Measurements from ENCODE around the gene B4GALT2. TPM values are rescaled to one million over a fixed set of nuclear protein-coding genes. Genes with fewer than 3 reads are reported as not detected.

Gene B4GALT2
- total and polyA plus RNA-seq, 9 of the 15 experiments (the other 6 are each of a cell fraction or from before 2014, with no cell fraction given) = 1.3 to 86.8 (median 43.8) TPM

GRCh38 chr1:43942411-43942810 is 36.6 kb upstream of the B4GALT2 start (continued):
- no peak for TF ChIP-seq TFAM (CRISPR knock-in tag; conservative IDR thresholded peaks at IDR 0.05)
- TF ChIP-seq HDGF (IDR thresholded peaks at IDR 0.05) = no peak
- TF ChIP-seq, protein P1, sequence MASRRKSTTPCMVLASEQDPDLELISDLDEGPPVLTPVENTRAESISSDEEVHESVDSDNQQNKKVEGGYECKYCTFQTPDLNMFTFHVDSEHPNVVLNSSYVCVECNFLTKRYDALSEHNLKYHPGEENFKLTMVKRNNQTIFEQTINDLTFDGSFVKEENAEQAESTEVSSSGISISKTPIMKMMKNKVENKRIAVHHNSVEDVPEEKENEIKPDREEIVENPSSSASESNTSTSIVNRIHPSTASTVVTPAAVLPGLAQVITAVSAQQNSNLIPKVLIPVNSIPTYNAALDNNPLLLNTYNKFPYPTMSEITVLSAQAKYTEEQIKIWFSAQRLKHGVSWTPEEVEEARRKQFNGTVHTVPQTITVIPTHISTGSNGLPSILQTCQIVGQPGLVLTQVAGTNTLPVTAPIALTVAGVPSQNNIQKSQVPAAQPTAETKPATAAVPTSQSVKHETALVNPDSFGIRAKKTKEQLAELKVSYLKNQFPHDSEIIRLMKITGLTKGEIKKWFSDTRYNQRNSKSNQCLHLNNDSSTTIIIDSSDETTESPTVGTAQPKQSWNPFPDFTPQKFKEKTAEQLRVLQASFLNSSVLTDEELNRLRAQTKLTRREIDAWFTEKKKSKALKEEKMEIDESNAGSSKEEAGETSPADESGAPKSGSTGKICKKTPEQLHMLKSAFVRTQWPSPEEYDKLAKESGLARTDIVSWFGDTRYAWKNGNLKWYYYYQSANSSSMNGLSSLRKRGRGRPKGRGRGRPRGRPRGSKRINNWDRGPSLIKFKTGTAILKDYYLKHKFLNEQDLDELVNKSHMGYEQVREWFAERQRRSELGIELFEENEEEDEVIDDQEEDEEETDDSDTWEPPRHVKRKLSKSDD (conservative IDR thresholded peaks at IDR 0.05; ENCODE audit: low read length) = no peak
- no peak for TF ChIP-seq FOXJ3 (CRISPR knock-in tag; IDR thresholded peaks at IDR 0.05)

DNA sequence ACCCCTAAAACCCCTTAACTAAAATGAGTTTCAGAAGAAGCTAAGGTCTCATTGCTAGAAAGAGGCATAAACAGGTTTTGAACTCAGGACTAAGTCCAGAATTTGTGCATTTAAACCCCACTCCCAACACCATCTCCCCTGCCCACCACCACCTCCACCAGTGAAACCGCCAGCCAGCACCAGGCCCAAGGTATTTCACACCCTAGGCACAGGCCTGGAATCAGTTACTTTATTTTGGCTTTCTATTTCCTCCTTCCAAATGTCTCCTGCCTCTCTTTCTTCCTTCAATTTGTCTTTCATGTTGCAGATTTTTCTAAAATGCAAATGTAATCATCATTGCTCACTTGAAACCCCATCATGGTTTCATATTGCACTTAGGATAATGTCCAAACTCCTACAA is 34.1 kb upstream of the B4GALT2 start:
- H3K79me2 ChIP-seq (ENCODE audit: control insufficient read depth, insufficient read depth, low read length) = peaks cover 39% of the 10 kb centered on the region
- no peak overlapping the region for H3K27ac ChIP-seq (ENCODE audit: extremely low read depth, low read depth, low read length)
- no peaks in the 10 kb centered on the region for H3K9me3 ChIP-seq (replicated peaks; ENCODE audit: control insufficient read depth, insufficient read depth, low read depth, low read length)
- peak overlapping the region; percentile 68 for H3K4me2 ChIP-seq (ENCODE audit: insufficient read depth, low read length)
- H3K9me1 ChIP-seq (ENCODE audit: control insufficient read depth, insufficient read depth, low read length) = peaks cover 2% of the 10 kb centered on the region
- H3K9ac ChIP-seq (ENCODE audit: insufficient read depth in 1 of 2, low read depth in 2 of 2, low read length in 2 of 2) = peak overlapping the region; percentile 29 to 53
- no peaks in the 10 kb centered on the region for H3K27me3 ChIP-seq (ENCODE audit: control insufficient read depth in 2 of 2, insufficient read depth in 2 of 2, low read length in 2 of 2)
- BruUV-seq (replicated peaks) = no TSS peak
- WGBS (ENCODE audit: insufficient coverage, low coverage, missing lambda C conversion rate) = 72% methylated on average over 1 of the region's 1 CpG
- peaks cover 13% of the 10 kb centered on the region; the same call in 2 of the 3 replicates for H3K36me3 ChIP-seq (ENCODE audit: control insufficient read depth, insufficient read depth, low read length)
- no peak overlapping the region for H2AFZ ChIP-seq (ENCODE audit: low read depth, low read length)
- in situ Hi-C loops (cut with MboI) = no loop called here
- no peak overlapping the region for H3K4me3 ChIP-seq
- DNase-seq (ENCODE audit: extremely low read depth in 1 of 4, low spot score in 3 of 4) = no peak
- ChIA-PET CTCF (ENCODE audit: low intra/inter-chr PET ratio) (interaction anchor here (0.6 kb wide), 1 partner anchor 187 kb away, joined by 4 read pairs; no protein-coding TSS in a partner anchor), POLR2A (interaction anchor here (2.1 kb wide), 1 partner anchor 10 kb away, joined by 10 read pairs; no protein-coding TSS in a partner anchor)
- no peak for FAIRE-seq
- no peaks in the 10 kb centered on the region for H4K20me1 ChIP-seq (replicated peaks; ENCODE audit: control insufficient read depth, insufficient read depth, low read length)
- H3K4me1 ChIP-seq (replicated peaks in 1 of 2; ENCODE audit: control insufficient read depth in 2 of 2, insufficient read depth in 2 of 2, low read length in 2 of 2) = peaks cover 17 to 39% of the 10 kb centered on the region in 2 experiments
- intact Hi-C loops (cut with micrococcal nuclease) = loop anchor here (5.0 kb wide), 1 partner anchor 92 kb away; no protein-coding TSS in a partner anchor
- no peak for ATAC-seq
- TF ChIP-seq NR2C2 (CRISPR knock-in tag; IDR thresholded peaks at IDR 0.05) = no peak
- no peak for TF ChIP-seq NR2C2 (tag; IDR thresholded peaks at IDR 0.05)
- TF ChIP-seq ELF4 (CRISPR knock-in tag; IDR thresholded peaks at IDR 0.05) = no peak

Measured in K562 (cell line).